Cardiac muscle cell (in vitro differentiated cells and primary cell): Measurements from ENCODE around the gene C1orf94. TPM values are rescaled to one million over a fixed set of nuclear protein-coding genes. Genes with fewer than 3 reads are reported as not detected.

ENCODE experiments used
- DNase-seq, 2 donors: peaks; one replicate each; pipeline versions ENCODE4 v3.0.0 to v3.0.0-alpha.2; 2010 to 2017; ENCODE audit warnings: low read depth in 1 of 2, low spot score in 1 of 2
- H3K27ac ChIP-seq: fragments of 200-600 bp; sonication (generic); 2 replicates; pipeline ENCODE4 v1.5.1; 2016
- H3K27me3 ChIP-seq: fragments of 200-600 bp; sonication (generic); 2 replicates; pipeline ENCODE4 v1.6.0; 2016; ENCODE audit warnings: control low read depth
- H3K36me3 ChIP-seq: fragments of 200-600 bp; sonication (generic); 2 replicates; pipeline ENCODE4 v1.5.1; 2016; ENCODE audit warnings: control low read depth
- H3K4me1 ChIP-seq: fragments of 200-600 bp; sonication (generic); 2 replicates; pipeline ENCODE4 v1.8.1; 2017; ENCODE audit warnings: low read depth, mild to moderate bottlenecking, mixed run types
- H3K4me3 ChIP-seq: fragments of 200-600 bp; sonication (generic); 2 replicates; pipeline ENCODE4 v1.5.1; 2016; ENCODE audit warnings: mild to moderate bottlenecking
- H3K9me3 ChIP-seq: fragments of 200-600 bp; sonication (generic); 2 replicates; pipeline ENCODE4 v1.5.1; 2017; ENCODE audit warnings: low read depth, mild to moderate bottlenecking, control low read depth
- CTCF ChIP-seq: IDR thresholded peaks from 2 replicates; pipeline ENCODE4 v1.5.1; 2012; ENCODE audit warnings: low read depth, mild to moderate bottlenecking, low read length
- polyA plus RNA-seq: library from polyadenylated mRNA; unstranded; fragments of >200 nt; fragmentation: Nextera tagmentation; extraction: Ambion mirVana; gene quantifications from 2 replicates; pipeline ENCODE4 v1.2.1, GENCODE V29; 2016
- total RNA-seq: library from RNA; depleted of rRNA; stranded (reverse); fragments of >200 nt; gene quantifications from 2 replicates; pipeline ENCODE4 v1.2.3, GENCODE V29; 2016

C1orf94 gene
- total and polyA plus RNA-seq, 2 experiments from 2014 or later: not detected

GRCh38 chr1:34212673-34213072 is 36.0 kb downstream of the C1orf94 start:
- Histone ChIP-seq H3K27me3 (no peaks in the 10 kb centered on the region), H3K9me3 (no peaks in the 10 kb centered on the region), H3K36me3 (no peaks in the 10 kb centered on the region), H3K27ac (no peak overlapping the region), H3K4me1 (no peaks in the 10 kb centered on the region), H3K4me3 (no peak overlapping the region)
- DNase-seq: no peak
- no peak for TF ChIP-seq CTCF

GRCh38 chr1:34213956-34214355 is 37.2 kb downstream of the C1orf94 start:
- TF ChIP-seq CTCF: no peak
- Histone ChIP-seq H3K27ac (no peak overlapping the region), H3K9me3 (no peaks in the 10 kb centered on the region), H3K4me1 (no peaks in the 10 kb centered on the region), H3K4me3 (no peak overlapping the region), H3K27me3 (no peaks in the 10 kb centered on the region), H3K36me3 (no peaks in the 10 kb centered on the region)
- no peak for DNase-seq

- Histone ChIP-seq H3K9me3 (no peaks in the 10 kb centered on the region), H3K4me1 (no peaks in the 10 kb centered on the region), H3K4me3 (no peak overlapping the region), H3K27ac (no peak overlapping the region), H3K36me3 (no peaks in the 10 kb centered on the region), H3K27me3 (no peaks in the 10 kb centered on the region)
- TF ChIP-seq CTCF: no peak
- DNase-seq: no peak
Measured at GRCh38 chr1:34231441-34231840, 54.7 kb downstream of the C1orf94 start.

GRCh38 chr1:34235594-34235993 is 58.9 kb downstream of the C1orf94 start:
- H3K36me3 ChIP-seq: no peaks in the 10 kb centered on the region
- no peaks in the 10 kb centered on the region for H3K27me3 ChIP-seq
- no peak overlapping the region for H3K4me3 ChIP-seq
- no peak for DNase-seq
- no peaks in the 10 kb centered on the region for H3K9me3 ChIP-seq
- H3K4me1 ChIP-seq: no peaks in the 10 kb centered on the region
- no peak overlapping the region for H3K27ac ChIP-seq
- TF ChIP-seq CTCF: no peak

- Histone ChIP-seq H3K27ac (no peak overlapping the region), H3K4me1 (no peaks in the 10 kb centered on the region), H3K27me3 (no peaks in the 10 kb centered on the region), H3K4me3 (no peak overlapping the region), H3K9me3 (no peaks in the 10 kb centered on the region), H3K36me3 (no peaks in the 10 kb centered on the region)
- DNase-seq: no peak
- no peak for TF ChIP-seq CTCF
Measured at GRCh38 chr1:34236089-34236488, 59.4 kb downstream of the C1orf94 start.
